ENCODE results near the gene HSD3B1.

Gene HSD3B1

GRCh38 chr1:119506941-119507340, at the start of gene HSD3B1:
HSD3B1 (plus strand) TSS chr1:119507210; CDS start chr1:119507477, 267 bp downstream.
- DNase-seq (ENCODE audit: low spot score), result no peak

GRCh38 chr1:119462964-119463363, 44.0 kb upstream of the HSD3B1 start:
- no peak for DNase-seq (ENCODE audit: low spot score)

- DNase-seq (ENCODE audit: low spot score), result no peak
Measured at GRCh38 chr1:119463569-119463968, 43.4 kb upstream of the HSD3B1 start.

DNA sequence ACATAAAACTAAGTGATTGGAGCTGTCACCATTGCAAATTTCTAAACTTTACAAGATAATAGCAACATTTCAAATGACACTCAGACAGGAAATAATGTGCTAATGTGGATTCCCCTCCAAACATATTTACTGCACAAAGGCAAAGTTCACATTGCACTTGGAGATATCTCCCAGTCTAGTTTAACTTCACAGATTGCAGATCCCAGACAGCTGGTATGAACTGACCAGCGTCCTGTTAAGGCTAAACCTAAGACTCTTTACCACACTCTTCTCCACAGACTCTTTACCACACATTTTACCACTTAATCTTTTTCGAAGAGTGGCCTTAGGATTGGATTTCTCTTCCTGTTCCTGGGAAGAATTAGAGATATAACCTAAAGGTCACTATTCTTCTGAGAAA, 40.6 kb upstream of the HSD3B1 start:
- DNase-seq (ENCODE audit: low spot score), result no peak

DNA sequence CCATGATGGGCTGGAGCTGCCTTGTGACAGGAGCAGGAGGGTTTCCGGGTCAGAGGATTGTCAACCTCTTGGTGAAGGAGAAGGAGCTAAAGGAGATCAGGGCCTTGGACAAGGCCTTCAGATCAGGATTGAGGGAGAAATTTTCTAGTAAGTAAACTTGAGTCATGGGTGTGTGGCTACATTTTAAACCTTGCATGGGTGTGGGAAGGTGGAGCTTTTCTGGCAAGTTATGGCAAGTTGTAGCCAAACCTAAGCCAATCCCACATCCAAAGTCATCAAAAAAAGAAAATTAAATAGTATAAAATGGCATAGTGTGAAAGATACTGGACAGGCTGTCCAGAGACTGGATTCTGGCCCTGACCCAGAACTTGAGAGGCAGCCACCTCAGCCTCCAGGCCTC, 39.8 kb upstream of the HSD3B1 start:
- no peak for DNase-seq (ENCODE audit: low spot score)

DNA sequence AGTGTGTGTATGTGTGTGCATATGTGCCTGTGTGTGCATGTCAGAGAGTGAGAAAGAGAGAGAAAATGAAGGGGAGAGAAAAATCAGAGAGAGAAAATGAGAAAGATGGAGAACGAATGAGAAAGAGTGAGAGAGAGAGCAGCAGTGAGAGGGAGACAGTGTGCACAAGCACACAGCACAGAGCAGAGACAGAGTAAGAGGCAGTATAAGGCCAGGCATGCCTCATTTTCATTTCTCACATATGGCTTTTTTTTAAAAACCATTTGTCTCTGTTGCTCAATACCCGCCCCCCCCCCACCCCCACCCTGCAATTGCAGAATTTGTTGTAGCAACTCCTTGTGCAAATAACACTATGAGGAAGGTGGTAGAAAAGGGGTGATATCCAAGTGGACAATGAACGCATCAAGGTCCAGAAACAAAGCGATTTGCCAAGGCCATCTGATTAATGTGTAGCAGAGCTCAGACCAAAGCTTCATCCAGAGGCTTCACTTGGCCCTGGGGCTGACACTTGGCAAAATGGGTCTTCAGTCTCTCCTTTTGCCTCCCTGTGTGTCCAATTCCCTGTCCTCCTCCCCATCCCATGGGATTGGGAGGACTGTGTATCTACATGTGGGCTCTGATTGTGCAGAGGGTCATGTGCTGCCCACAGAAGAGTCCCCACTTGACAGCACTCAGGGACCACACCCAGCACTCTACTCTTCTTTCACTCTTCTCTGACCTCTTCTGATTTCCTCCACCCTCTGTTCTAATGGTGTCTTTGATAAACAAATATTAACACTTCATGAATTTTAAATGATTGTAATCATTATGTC, 38.9 kb upstream of the HSD3B1 start:
- no peak for DNase-seq (ENCODE audit: low spot score)

DNA sequence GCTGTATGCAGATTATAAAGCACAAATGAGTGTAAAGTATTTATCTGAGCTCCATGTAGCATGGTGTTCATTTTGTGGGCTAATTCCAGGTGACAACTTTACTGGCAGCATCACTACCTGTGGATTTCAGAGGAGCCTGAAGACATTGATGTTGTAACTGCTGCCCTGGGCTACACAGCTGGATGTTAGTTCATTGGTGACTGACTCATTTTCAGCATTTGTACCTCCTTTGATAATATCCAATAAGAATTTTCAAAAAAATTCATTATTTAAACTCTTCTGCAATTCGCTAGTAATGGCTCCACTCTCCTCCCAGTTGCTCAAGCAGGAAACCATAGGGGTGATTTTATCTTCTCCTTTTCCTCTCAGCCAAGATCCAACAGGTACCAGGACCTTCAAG, 37.3 kb upstream of the HSD3B1 start:
- DNase-seq (ENCODE audit: low spot score), result no peak

- no peak for DNase-seq (ENCODE audit: low spot score)
Measured at GRCh38 chr1:119470377-119470776, 36.6 kb upstream of the HSD3B1 start.

DNA sequence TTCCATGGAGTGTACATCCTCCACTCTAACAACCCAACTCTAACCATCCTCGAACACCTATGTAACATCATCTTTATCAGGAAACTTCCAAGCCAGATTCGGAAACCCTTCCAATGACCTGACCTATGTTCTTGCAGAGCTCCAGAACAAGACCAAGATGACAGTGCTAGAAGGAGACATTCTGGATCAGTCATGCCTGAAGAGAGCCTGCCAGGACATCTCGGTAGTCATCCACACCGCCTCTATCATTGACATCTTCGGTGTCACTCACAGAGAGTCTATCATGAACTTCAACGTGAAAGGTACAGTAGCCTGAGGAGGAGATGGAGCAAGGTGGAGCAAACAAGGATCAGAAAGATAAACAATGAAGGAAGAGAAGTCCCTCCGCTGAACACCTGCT, 36.1 kb upstream of the HSD3B1 start:
- DNase-seq (ENCODE audit: low spot score), result no peak

DNA sequence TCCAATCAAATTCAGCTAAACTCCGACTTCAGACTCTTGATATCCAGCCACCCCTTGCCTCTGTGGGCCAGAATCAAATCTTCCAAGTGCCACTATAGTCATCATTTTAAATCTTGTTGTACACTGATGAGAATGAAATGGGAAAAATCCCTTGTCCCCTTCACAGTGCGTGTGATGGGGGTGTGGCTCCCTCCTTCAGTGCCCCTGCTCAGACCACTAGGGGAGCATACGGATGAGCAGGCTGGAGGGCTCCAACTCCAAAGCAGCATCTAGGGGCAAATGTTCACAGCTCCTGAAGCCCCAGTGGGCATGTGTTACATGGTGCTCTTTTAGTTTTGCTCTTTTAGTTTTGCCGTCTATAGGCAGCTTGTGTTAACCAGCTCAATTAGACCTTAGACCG, 35.4 kb upstream of the HSD3B1 start:
- DNase-seq (ENCODE audit: low spot score), result no peak

DNA sequence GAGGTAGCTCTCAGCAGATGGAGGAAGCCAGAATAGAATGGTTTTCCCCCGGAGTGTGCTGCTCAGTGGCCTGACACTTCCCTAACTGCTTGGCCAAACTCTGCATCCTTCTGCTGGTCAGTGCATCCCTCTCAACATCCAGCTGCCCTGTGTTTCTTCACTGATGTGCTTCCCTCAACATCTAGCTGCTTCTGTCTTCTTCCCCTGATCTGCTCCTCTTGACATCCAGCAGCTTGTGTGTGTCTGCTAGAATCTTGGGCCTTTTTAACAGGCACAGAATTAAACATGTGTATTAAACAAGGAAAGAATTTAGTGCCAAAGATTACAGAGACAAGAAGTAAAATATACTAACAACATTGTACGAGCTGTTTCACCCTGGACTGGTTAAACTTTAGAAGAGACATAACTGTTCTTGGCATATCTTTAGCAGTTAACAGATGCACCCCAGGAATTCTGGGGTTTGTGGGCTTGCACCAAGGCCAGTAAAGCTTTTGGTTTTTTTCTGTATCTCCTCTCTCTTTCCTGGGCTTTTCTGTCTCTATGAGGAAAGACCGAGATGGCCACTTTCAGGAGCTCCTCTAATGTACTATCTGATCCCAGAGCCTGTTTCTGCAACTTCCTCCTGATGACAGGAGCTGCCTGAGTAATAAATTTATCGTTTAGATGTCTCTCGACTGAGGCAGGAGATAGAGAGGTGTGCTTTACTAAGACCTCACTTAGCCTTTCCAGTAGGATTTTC, 34.8 kb upstream of the HSD3B1 start:
- DNase-seq (ENCODE audit: low spot score), result no peak

- no peak for DNase-seq (ENCODE audit: low spot score)
Measured at GRCh38 chr1:119472819-119473175, 34.2 kb upstream of the HSD3B1 start.

GRCh38 chr1:119475866-119476439, 31.1 kb upstream of the HSD3B1 start:
- DNase-seq (ENCODE audit: low spot score), result peak; percentile 87

GRCh38 chr1:119477710-119478109, 29.3 kb upstream of the HSD3B1 start:
- no peak for DNase-seq (ENCODE audit: low spot score)

DNA sequence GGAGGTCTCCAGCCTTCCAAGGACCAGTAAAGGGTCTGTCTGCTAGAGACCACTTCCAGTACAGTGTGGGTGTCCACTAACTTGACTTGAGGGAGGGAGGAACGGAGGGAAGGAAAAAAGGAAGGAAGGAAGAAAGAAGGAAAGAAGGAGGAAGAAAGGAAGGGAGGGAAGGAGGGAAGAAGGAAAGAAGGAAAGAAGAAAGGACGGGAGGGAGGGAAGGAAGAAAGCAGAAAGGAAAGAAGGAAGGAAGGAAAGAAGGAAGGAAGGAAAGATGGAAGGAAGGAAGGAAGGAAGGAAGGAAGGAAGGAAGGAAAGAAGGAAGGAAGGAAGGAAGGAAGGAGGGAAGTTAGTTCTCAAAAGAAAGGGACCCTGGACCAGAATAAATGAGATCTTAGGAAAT, 26.8 kb upstream of the HSD3B1 start:
- no peak for DNase-seq (ENCODE audit: low spot score)

DNA sequence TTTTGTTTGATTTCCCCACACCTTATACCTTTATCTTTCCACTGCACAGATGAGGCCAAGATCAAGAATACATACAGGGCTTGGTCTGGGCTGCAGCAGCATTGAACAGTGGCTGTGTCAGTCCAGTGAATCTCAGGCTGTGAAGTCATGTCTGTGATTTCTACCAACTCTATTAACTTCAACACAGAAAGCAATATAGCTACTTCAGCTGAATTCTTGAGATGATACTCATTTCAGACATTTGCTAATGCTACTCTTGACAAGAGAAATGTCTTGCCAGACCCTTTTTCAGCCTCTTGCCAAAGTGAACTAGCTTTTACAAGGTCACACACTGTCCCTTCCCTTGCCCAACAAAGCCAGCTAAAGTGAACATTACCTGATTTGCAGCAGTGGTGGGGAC, 25.1 kb upstream of the HSD3B1 start:
- no peak for DNase-seq (ENCODE audit: low spot score)

GRCh38 chr1:119482517-119483425, 24.2 kb upstream of the HSD3B1 start:
- DNase-seq (ENCODE audit: low spot score), result no peak

GRCh38 chr1:119483441-119484200, 23.4 kb upstream of the HSD3B1 start:
- no peak for DNase-seq (ENCODE audit: low spot score)

- no peak for DNase-seq (ENCODE audit: low spot score)
Measured at GRCh38 chr1:119485201-119485600, 21.8 kb upstream of the HSD3B1 start.

GRCh38 chr1:119488216-119488615, 18.8 kb upstream of the HSD3B1 start:
- DNase-seq (ENCODE audit: low spot score), result no peak

DNA sequence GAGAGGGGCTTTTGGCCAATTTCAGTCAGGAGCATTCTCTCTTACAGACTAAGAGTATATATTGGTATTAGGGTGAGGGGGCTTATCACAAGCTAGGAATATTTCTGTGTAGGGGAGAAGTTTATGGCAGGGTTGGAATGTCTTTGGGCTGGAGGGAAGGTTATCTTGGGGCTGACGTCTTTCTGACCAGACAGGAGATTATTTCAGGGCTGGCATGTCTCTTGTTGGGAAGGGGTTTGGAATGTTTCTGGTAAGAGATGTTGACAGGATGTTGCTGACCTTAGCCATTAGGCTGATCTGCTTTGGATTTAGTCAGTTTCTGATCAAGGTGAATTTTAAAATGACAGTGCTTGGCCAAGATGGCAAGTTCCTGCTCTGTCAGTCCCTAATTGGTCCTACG, 17.8 kb upstream of the HSD3B1 start:
- DNase-seq (ENCODE audit: low spot score), result no peak

All from iPS-NIHi11 (cell line).